Sigmoid colon (tissue), 7 donors: ENCODE results near the gene BRPF3. TPM values are rescaled to one million over a fixed set of nuclear protein-coding genes. Genes with fewer than 3 reads are reported as not detected.

Experiments
- DNase-seq: peaks from one replicate; pipeline ENCODE4 v3.0.0-alpha.2; 2019
- H3K27ac ChIP-seq, 4 donors: fragments of 200-600 bp; sonication (generic); one replicate each; pipeline ENCODE4 v1.5.1; 2016 to 2019; ENCODE audit warnings: mild to moderate bottlenecking in 1 of 4
- H3K27me3 ChIP-seq, 3 donors: fragments of 200-600 bp; sonication (generic); one replicate each; pipeline ENCODE4 v1.5.1; 2019; ENCODE audit warnings: mild to moderate bottlenecking in 1 of 3
- H3K36me3 ChIP-seq, 4 donors: fragments of 200-600 bp; sonication (generic); one replicate each; pipeline ENCODE4 v1.5.1; 2016 to 2019
- H3K4me1 ChIP-seq, 4 donors: fragments of 200-600 bp; sonication (generic); one replicate each; pipeline ENCODE4 v1.5.1; 2017 to 2019
- H3K4me3 ChIP-seq, 4 donors: fragments of 200-600 bp; sonication (generic); one replicate each; pipeline ENCODE4 v1.5.1; 2017 to 2019; ENCODE audit warnings: mild to moderate bottlenecking in 2 of 4, moderate library complexity in 1 of 4
- H3K9me3 ChIP-seq, 4 donors: fragments of 200-600 bp in 3 of 4; sonication (generic) in 3 of 4; one replicate each; pipeline versions ENCODE4 v1.5.1 to v1.6.1; 2013 to 2019
- EP300 ChIP-seq, 4 donors: sonication (generic); formaldehyde crosslinking; IDR thresholded peaks; one replicate each; pipeline ENCODE4 v1.6.1; 2017; ENCODE audit warnings: antibody characterized with exemption in 4 of 4
- POLR2A ChIP-seq, 2 donors: fragments of 450-650 bp; IDR thresholded peaks; one replicate each; pipeline ENCODE4 v1.6.1; 2016; ENCODE audit warnings: antibody characterized with exemption in 2 of 2, mild to moderate bottlenecking in 2 of 2, moderate library complexity in 2 of 2
- POLR2AphosphoS5 ChIP-seq, 4 donors: sonication (generic); formaldehyde crosslinking; IDR thresholded peaks; one replicate each; pipeline ENCODE4 v1.6.1; 2017; ENCODE audit warnings: antibody characterized with exemption in 4 of 4
- WGBS, 2 donors: extraction: QIAGEN DNeasy Blood & Tissue Kit; methylation state at CpG; one replicate each; pipeline ENCODE4 v1.1.7; 2013; 5-methylcytosine and 5-hydroxymethylcytosine counted together
- intact Hi-C: fragments of 100-400 bp; cut with DNase I; formaldehyde crosslinking; loops from one replicate; pipeline ENCODE4 v1.15.1; 2023
- polyA plus RNA-seq, 3 donors: library from polyadenylated mRNA; stranded (reverse); fragments of 200-250 nt; gene quantifications; one replicate each; pipeline ENCODE4 v1.2.3, GENCODE V29; 2013
- total RNA-seq, 4 donors: library from RNA; depleted of rRNA; stranded (reverse); fragments of >200 nt; gene quantifications; one replicate each; pipeline ENCODE4 v1.1.0, GENCODE V29; 2016
- TF ChIP-seq, protein P1 (sequence below), 4 experiments: fragments of 450-650 bp in 3 of 4; fragments of 200-600 bp in 1 of 4; IDR thresholded peaks; one replicate each; pipeline ENCODE4 v1.5.1; 2016 to 2019; ENCODE audit warnings: antibody characterized with exemption in 4 of 4, mild to moderate bottlenecking in 3 of 4, moderate library complexity in 2 of 4
- donor health status: healthy with polysubstance abuse.
- donor health status: Bipolar disorder and iron deficiency.
- donor health status: healthy.

The BRPF3 gene
- total and polyA plus RNA-seq, 7 donors, result 11.2 to 41.8 (median 26.9) TPM

DNA sequence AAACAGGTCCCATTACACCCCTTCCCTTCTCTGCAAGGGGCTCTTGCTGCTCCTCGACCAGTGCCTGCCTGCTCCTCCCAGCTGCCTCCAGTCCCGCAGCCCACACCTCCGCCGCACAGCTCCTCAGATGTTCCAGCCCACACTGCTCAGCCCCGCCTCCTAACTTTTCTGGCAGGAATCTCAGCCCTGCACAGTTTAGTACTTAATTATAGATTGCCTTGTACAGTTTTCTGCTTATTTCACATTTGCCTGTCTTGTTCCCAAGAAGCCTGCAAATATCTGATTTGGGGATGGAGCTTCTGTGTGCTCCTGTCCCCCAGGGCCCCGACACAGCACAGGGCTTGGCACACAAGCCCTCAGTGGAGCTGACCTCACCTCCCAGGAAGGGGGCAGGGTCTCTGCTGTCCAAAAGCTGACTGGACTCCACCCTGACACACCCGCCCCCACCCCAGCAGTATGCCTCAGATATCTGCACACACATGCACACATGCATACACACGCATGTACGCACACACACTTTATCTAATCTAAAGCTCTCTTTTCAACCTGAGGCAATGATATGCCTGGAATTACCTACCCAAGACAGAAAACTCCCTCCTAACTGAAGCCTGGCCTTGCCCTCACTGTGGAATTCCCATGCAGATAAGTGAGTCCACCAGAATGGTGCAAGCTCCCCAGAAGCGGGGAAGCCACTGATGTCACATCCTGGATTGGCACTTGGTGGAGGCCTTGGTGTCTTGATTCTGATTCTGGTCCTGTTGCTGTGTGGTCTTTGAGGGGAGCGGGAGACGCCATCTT is 72.1 kb downstream of the BRPF3 start:
- intact Hi-C loops, result no loop called here
- DNase-seq, result no peak
- WGBS, 2 donors, result 41 to 71% methylated on average over 12 of the region's 12 CpGs
- no peak overlapping the region for H3K27ac ChIP-seq
- H3K9me3 ChIP-seq, result peaks cover 0 to 6% (median 6%) of the 10 kb centered on the region in 4 donors
- H3K4me3 ChIP-seq, result no peak overlapping the region
- peaks cover 0 to 18% (median 7%) of the 10 kb centered on the region in 3 donors for H3K27me3 ChIP-seq
- no peaks in the 10 kb centered on the region for H3K4me1 ChIP-seq
- H3K36me3 ChIP-seq, result no peaks in the 10 kb centered on the region
- TF ChIP-seq EP300 (IDR thresholded peaks at IDR 0.05) (no peak), POLR2A (IDR thresholded peaks at IDR 0.05) (no peak), POLR2AphosphoS5 (IDR thresholded peaks at IDR 0.05) (no peak)
- TF ChIP-seq, protein P1, sequence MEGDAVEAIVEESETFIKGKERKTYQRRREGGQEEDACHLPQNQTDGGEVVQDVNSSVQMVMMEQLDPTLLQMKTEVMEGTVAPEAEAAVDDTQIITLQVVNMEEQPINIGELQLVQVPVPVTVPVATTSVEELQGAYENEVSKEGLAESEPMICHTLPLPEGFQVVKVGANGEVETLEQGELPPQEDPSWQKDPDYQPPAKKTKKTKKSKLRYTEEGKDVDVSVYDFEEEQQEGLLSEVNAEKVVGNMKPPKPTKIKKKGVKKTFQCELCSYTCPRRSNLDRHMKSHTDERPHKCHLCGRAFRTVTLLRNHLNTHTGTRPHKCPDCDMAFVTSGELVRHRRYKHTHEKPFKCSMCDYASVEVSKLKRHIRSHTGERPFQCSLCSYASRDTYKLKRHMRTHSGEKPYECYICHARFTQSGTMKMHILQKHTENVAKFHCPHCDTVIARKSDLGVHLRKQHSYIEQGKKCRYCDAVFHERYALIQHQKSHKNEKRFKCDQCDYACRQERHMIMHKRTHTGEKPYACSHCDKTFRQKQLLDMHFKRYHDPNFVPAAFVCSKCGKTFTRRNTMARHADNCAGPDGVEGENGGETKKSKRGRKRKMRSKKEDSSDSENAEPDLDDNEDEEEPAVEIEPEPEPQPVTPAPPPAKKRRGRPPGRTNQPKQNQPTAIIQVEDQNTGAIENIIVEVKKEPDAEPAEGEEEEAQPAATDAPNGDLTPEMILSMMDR (IDR thresholded peaks at IDR 0.05), result no peak

DNA sequence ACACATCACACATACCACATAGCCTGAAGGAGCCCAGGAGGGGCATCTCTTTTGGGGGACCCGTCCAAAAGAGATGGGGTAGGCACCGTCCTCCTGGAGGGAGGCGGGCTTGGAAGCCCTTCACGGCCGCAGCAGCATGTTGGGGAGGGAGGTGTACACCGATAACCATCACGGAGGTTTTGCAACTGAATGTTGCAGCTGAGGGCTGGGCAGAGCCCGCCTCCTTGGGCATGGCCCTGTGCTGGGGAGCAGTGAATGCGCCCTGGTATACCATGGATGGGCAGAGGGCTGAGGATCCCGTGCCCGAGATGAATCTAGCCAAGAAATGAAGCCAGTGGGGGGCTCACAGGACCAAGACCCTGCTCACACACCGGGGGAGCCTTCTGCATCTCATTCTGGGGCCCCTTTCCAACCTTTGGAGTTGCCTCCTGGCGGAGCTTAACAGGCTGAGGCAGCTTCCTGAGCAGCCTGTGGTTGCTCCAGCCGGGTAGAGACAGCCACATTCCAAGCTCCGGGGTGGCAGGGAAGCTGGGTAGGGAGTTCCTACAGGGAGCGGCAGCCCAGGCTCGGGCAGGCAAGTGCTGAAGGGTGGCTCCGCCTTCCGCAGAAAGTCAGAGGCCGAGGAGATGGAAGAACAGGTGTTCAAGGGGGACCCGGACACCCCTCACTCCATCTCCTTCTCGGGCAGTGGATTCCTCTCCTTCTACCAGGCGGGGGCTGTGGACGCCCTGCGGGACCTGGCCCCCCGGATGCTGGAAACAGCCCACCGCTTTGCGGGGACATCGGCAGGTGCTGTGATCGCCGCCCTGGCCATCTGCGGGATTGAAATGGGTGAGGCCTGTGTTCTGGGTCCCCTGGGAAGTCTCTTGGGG is 73.5 kb downstream of the BRPF3 start, which contains the start of gene PNPLA1:
TSS of gene PNPLA1 (plus strand) at position 227 of the 872 bp plus-strand sequence. CDS start at position 627, 400 bp downstream.
- Histone ChIP-seq H3K4me1 (no peaks in the 10 kb centered on the region), H3K27me3 (peaks cover 0 to 18% (median 7%) of the 10 kb centered on the region in 3 donors), H3K36me3 (no peaks in the 10 kb centered on the region), H3K4me3 (no peak within 1 kb of the TSS), H3K27ac (no peak within 1 kb of the TSS), H3K9me3 (peaks cover 0 to 6% (median 6%) of the 10 kb centered on the region in 4 donors)
- 81 to 83% methylated on average over 32 of the region's 32 CpGs for WGBS, 2 donors
- TF ChIP-seq, protein P1 (IDR thresholded peaks at IDR 0.05), result no peak
- TF ChIP-seq POLR2A (IDR thresholded peaks at IDR 0.05) (no peak), EP300 (IDR thresholded peaks at IDR 0.05) (no peak), POLR2AphosphoS5 (IDR thresholded peaks at IDR 0.05) (no peak)
- no peak for DNase-seq
- intact Hi-C loops, result no loop called here

DNA sequence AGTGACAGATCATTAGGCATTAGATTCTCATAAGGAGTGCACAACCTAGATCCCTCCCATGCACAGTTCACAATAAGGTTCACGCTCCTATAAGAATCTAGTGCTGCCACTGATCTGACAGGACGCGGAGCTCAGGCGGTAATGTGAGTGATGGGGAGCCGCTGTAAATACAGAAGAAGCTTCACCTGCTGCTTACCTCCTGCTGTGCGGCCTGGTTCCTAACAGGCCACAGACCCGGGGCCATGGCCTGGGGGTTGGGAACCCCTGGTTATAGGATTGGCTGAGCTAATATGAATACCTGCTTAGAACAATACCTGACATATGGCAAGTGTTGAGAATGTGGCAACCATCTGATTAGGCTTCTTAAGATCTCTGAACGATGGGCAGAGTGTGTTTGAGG is 75.7 kb downstream of the BRPF3 start:
- no peak for DNase-seq
- 87 to 91% methylated on average over 8 of the region's 8 CpGs for WGBS, 2 donors
- Histone ChIP-seq H3K27ac (no peak overlapping the region), H3K4me3 (no peak overlapping the region), H3K9me3 (no peaks in the 10 kb centered on the region), H3K4me1 (no peaks in the 10 kb centered on the region), H3K36me3 (no peaks in the 10 kb centered on the region), H3K27me3 (peaks cover 0 to 18% (median 7%) of the 10 kb centered on the region in 3 donors)
- TF ChIP-seq POLR2A (IDR thresholded peaks at IDR 0.05) (no peak), EP300 (IDR thresholded peaks at IDR 0.05) (no peak), POLR2AphosphoS5 (IDR thresholded peaks at IDR 0.05) (no peak)
- TF ChIP-seq, protein P1 (IDR thresholded peaks at IDR 0.05), result no peak
- intact Hi-C loops, result no loop called here

DNA sequence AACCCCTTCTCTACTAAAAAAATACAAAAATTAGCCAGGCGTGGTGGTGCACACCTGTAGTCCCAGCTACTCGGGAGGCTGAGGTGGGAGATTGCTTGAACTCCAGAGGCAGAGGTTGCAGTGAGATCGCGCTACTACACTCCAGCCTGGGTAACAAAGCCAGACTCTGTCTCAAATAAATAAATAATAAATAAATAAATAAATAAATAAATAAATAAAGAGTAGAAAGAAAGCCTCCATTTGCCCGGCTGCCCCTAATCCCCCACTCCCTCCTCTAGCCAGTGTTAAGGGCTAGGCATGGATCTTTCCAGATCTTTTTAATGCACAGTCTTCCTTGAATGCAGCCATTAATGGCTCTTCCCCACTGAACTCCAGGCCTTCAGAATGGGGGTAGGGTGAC is 76.5 kb downstream of the BRPF3 start:
- intact Hi-C loops, result no loop called here
- Histone ChIP-seq H3K9me3 (no peaks in the 10 kb centered on the region), H3K27me3 (peaks cover 0 to 18% (median 7%) of the 10 kb centered on the region in 3 donors), H3K36me3 (no peaks in the 10 kb centered on the region), H3K4me1 (no peaks in the 10 kb centered on the region), H3K4me3 (no peak overlapping the region), H3K27ac (no peak overlapping the region)
- WGBS, 2 donors, result 95 to 96% methylated on average over 5 of the region's 5 CpGs
- no peak for DNase-seq
- TF ChIP-seq POLR2A (IDR thresholded peaks at IDR 0.05) (no peak), POLR2AphosphoS5 (IDR thresholded peaks at IDR 0.05) (no peak), EP300 (IDR thresholded peaks at IDR 0.05) (no peak)
- TF ChIP-seq, protein P1 (IDR thresholded peaks at IDR 0.05), result no peak
